ENCODE data around the gene PEX11G.

DNA sequence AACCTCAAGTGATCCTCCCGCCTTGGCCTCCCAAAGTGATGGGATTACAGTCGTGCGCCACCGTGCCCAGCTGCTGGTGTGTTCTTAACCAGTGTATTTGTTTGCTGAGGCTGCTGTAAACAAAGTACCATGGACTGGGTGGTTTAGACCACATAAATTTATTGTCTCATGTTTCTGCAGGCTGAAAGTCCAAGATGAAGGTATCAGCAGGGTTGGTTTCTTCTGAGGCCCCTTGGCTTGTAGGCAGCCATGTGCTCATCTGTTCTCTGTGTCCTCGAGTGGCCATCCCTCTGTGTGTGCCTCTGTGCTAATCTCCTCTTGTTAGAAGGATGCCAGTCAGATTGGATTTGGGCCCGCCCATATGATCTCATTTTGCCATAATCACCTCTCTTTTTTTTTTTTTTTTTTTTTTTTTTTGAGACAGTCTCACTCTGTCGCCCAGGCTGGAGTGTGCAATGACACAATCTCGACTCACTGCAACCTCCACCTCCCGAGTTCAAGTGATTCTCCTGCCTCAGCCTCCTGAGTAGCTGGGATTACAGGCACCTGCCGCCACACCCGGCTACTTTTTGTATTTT is 31.8 kb downstream of the PEX11G start:
- TF ChIP-seq, protein P1, sequence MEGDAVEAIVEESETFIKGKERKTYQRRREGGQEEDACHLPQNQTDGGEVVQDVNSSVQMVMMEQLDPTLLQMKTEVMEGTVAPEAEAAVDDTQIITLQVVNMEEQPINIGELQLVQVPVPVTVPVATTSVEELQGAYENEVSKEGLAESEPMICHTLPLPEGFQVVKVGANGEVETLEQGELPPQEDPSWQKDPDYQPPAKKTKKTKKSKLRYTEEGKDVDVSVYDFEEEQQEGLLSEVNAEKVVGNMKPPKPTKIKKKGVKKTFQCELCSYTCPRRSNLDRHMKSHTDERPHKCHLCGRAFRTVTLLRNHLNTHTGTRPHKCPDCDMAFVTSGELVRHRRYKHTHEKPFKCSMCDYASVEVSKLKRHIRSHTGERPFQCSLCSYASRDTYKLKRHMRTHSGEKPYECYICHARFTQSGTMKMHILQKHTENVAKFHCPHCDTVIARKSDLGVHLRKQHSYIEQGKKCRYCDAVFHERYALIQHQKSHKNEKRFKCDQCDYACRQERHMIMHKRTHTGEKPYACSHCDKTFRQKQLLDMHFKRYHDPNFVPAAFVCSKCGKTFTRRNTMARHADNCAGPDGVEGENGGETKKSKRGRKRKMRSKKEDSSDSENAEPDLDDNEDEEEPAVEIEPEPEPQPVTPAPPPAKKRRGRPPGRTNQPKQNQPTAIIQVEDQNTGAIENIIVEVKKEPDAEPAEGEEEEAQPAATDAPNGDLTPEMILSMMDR (IDR thresholded peaks at IDR 0.05) = no peak
- TF ChIP-seq POLR2A (IDR thresholded peaks at IDR 0.05) = no peak

All from adrenal gland (tissue), 5 donors.